Stomach (tissue), 9 donors: Measurements from ENCODE around the gene SLAMF1. TPM values are rescaled to one million over a fixed set of nuclear protein-coding genes. Genes with fewer than 3 reads are reported as not detected.

Experiments
- DNase-seq, 2 donors: peaks; one replicate each; pipeline versions ENCODE4 v3.0.0 to v3.0.0-alpha.2; 2013 to 2019
- H3K27ac ChIP-seq, 5 donors: fragments of 200-600 bp in 4 of 5; sonication (generic) in 4 of 5; one replicate each; pipeline ENCODE4 v1.5.1; 2013 to 2019; ENCODE audit warnings: mild to moderate bottlenecking in 1 of 5, moderate library complexity in 1 of 5
- H3K27me3 ChIP-seq, 3 donors: fragments of 200-600 bp; sonication (generic); one replicate each; pipeline ENCODE4 v1.5.1; 2017 to 2019; ENCODE audit warnings: mixed run types in 1 of 3
- H3K36me3 ChIP-seq, 4 donors: fragments of 200-600 bp; sonication (generic); 1 replicate in 3 of 4; 2 replicates in 1 of 4; pipeline ENCODE4 v1.5.1; 2016 to 2019
- H3K4me1 ChIP-seq, 4 donors: fragments of 200-600 bp; sonication (generic); one replicate each; pipeline ENCODE4 v1.5.1; 2016 to 2019
- H3K4me3 ChIP-seq, 4 donors: fragments of 200-600 bp; sonication (generic) in 3 of 4; one replicate each; pipeline ENCODE4 v1.5.1; 2016 to 2019; ENCODE audit warnings: mild to moderate bottlenecking in 1 of 4
- H3K9me3 ChIP-seq, 4 donors: fragments of 200-600 bp; sonication (generic); one replicate each; pipeline ENCODE4 v1.5.1; 2016 to 2019
- EP300 ChIP-seq: sonication (generic); formaldehyde crosslinking; IDR thresholded peaks from one replicate; pipeline ENCODE4 v1.6.1; 2017; ENCODE audit warnings: antibody characterized with exemption
- POLR2A ChIP-seq, 4 donors: fragments of 450-650 bp; IDR thresholded peaks; one replicate each; pipeline ENCODE4 v1.6.1; 2016; ENCODE audit warnings: antibody characterized with exemption in 4 of 4, control low read depth in 2 of 4, mild to moderate bottlenecking in 1 of 4, moderate library complexity in 1 of 4
- POLR2AphosphoS5 ChIP-seq, 3 donors: sonication (generic); formaldehyde crosslinking; IDR thresholded peaks; one replicate each; pipeline ENCODE4 v1.6.1; 2016; ENCODE audit warnings: antibody characterized with exemption in 3 of 3
- WGBS, 5 donors: extraction: QIAGEN DNeasy Blood & Tissue Kit in 3 of 5; methylation state at CpG; one replicate each; pipeline versions ENCODE4 v1.1.5 to v1.1.7; 2013 to 2018; 5-methylcytosine and 5-hydroxymethylcytosine counted together
- intact Hi-C: fragments of 100-400 bp; cut with DNase I; formaldehyde crosslinking; loops from one replicate; pipeline ENCODE4 v1.15.1; 2023; ENCODE audit warnings: low total_unique reads
- polyA plus RNA-seq, 3 donors: library from polyadenylated mRNA; stranded (reverse); fragments of 200-250 nt; gene quantifications; one replicate each; pipeline ENCODE4 v1.2.3, GENCODE V29; 2013
- total RNA-seq, 5 donors: library from RNA; depleted of rRNA; stranded (reverse); fragments of >200 nt; gene quantifications; one replicate each; pipeline versions ENCODE4 v1.1.0 to v1.2.3, GENCODE V29; 2014 to 2016
- TF ChIP-seq, protein P1 (sequence below), 7 experiments: fragments of 450-650 bp in 4 of 7; fragments of 200-600 bp in 3 of 7; sonication (generic) in 3 of 7; IDR thresholded peaks; one replicate each; pipeline ENCODE4 v1.5.1; 2016 to 2019; ENCODE audit warnings: antibody characterized with exemption in 7 of 7, control low read depth in 2 of 7, mild to moderate bottlenecking in 1 of 7
- donor health status: healthy with polysubstance abuse.
- donor health status: Bipolar disorder and iron deficiency.
- donor health status: healthy.

Gene SLAMF1
- total and polyA plus RNA-seq, 8 donors, result 0.12 to 4.1 (median 0.92) TPM; not detected in 3

GRCh38 chr1:160623862-160624261 lies 23.0 kb downstream of the SLAMF1 start:
- H3K9me3 ChIP-seq, result no peaks in the 10 kb centered on the region
- TF ChIP-seq, protein P1, sequence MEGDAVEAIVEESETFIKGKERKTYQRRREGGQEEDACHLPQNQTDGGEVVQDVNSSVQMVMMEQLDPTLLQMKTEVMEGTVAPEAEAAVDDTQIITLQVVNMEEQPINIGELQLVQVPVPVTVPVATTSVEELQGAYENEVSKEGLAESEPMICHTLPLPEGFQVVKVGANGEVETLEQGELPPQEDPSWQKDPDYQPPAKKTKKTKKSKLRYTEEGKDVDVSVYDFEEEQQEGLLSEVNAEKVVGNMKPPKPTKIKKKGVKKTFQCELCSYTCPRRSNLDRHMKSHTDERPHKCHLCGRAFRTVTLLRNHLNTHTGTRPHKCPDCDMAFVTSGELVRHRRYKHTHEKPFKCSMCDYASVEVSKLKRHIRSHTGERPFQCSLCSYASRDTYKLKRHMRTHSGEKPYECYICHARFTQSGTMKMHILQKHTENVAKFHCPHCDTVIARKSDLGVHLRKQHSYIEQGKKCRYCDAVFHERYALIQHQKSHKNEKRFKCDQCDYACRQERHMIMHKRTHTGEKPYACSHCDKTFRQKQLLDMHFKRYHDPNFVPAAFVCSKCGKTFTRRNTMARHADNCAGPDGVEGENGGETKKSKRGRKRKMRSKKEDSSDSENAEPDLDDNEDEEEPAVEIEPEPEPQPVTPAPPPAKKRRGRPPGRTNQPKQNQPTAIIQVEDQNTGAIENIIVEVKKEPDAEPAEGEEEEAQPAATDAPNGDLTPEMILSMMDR (IDR thresholded peaks at IDR 0.05), result no peak
- TF ChIP-seq POLR2AphosphoS5 (IDR thresholded peaks at IDR 0.05) (no peak), POLR2A (IDR thresholded peaks at IDR 0.05) (no peak), EP300 (no peak)

DNA sequence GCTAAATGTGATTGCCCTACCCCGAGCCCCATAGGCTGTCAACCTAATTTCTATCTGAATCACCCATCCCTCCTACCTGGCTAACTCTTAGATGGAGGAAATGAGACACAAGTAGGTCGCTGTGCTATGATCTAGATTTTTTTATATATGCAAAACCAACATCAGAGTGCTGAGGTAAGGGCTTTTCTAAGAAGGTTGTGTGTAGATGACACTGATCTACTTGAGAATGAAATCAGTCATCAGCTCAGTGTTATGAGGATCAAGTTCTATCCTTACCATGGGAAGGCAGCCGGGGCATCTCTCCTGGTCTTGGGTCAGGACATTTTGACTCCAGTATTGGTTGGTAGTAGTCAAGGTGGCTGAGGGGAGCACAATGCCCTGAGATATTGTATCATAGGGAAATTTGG lies 23.6 kb downstream of the SLAMF1 start:
- no peaks in the 10 kb centered on the region for H3K4me1 ChIP-seq
- intact Hi-C loops, result no loop called here
- H3K36me3 ChIP-seq, result no peaks in the 10 kb centered on the region
- H3K9me3 ChIP-seq, result no peaks in the 10 kb centered on the region
- no peak overlapping the region for H3K27ac ChIP-seq
- 79 to 88% (median 83%) methylated on average over 3 of the region's 3 CpGs for WGBS, 5 donors
- no peak for DNase-seq
- H3K27me3 ChIP-seq, result no peaks in the 10 kb centered on the region
- TF ChIP-seq POLR2AphosphoS5 (IDR thresholded peaks at IDR 0.05) (no peak), EP300 (no peak), POLR2A (IDR thresholded peaks at IDR 0.05) (no peak)
- TF ChIP-seq, protein P1 (IDR thresholded peaks at IDR 0.05), result no peak
- H3K4me3 ChIP-seq, result no peak overlapping the region

More at GRCh38 chr1:160623862-160624261, 23.0 kb downstream of the SLAMF1 start:
- Histone ChIP-seq H3K4me1 (no peaks in the 10 kb centered on the region), H3K36me3 (no peaks in the 10 kb centered on the region), H3K27me3 (no peaks in the 10 kb centered on the region), H3K4me3 (no peak overlapping the region), H3K27ac (no peak overlapping the region)
- intact Hi-C loops, result no loop called here
- no peak for DNase-seq
- WGBS, 5 donors, result 56 to 77% (median 69%) methylated on average over 1 of the region's 1 CpG

DNA sequence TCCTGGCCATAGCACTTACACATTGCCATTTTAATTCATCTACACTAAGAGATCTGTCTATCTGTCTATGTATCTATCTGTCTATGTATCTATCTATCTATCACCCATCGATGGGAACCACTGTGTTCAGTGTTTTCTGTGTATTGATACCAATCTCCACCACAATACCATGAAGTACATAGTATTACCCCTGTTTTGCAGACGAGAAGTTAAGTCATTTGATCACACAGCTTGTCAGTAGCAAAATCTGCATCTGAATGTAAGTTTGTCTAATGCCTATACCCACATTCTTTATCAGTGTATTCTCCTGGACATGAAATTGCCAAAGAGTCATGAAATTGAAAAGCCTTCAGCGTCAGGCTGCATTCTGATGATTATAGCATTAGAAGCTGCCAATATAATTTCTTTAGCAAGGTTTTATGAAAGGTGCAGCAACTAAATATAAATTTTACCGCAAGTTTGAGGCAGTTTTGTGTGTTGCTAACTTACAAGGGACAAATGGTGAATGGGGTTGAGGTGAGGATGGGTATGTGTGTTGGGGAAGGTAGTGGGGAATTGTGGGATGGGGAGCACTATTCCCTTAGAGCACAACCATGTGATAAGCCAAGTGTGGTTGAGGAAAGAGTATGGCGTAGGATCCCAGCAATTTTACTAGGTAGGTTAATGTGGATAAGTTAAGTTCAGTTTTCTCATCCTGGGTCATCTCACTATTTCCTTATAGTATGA lies 24.2 kb downstream of the SLAMF1 start:
- no peaks in the 10 kb centered on the region for H3K9me3 ChIP-seq
- no peak for DNase-seq
- no peak for TF ChIP-seq EP300
- no peak for TF ChIP-seq POLR2AphosphoS5 (IDR thresholded peaks at IDR 0.05)
- TF ChIP-seq, protein P1 (IDR thresholded peaks at IDR 0.05), result no peak
- TF ChIP-seq POLR2A (IDR thresholded peaks at IDR 0.05), result no peak
- H3K36me3 ChIP-seq, result no peaks in the 10 kb centered on the region
- 78 to 87% (median 84%) methylated on average over 5 of the region's 5 CpGs for WGBS, 5 donors
- H3K4me1 ChIP-seq, result no peaks in the 10 kb centered on the region
- H3K27ac ChIP-seq, result no peak overlapping the region
- H3K27me3 ChIP-seq, result no peaks in the 10 kb centered on the region
- no peak overlapping the region for H3K4me3 ChIP-seq
- intact Hi-C loops, result no loop called here

- intact Hi-C loops, result no loop called here
- Histone ChIP-seq H3K36me3 (no peaks in the 10 kb centered on the region), H3K4me3 (no peak overlapping the region), H3K4me1 (no peaks in the 10 kb centered on the region), H3K9me3 (no peaks in the 10 kb centered on the region), H3K27me3 (no peaks in the 10 kb centered on the region), H3K27ac (no peak overlapping the region)
- DNase-seq, result no peak
- 69 to 80% (median 76%) methylated on average over 8 of the region's 8 CpGs for WGBS, 5 donors
- no peak for TF ChIP-seq POLR2A (IDR thresholded peaks at IDR 0.05)
- TF ChIP-seq EP300, result no peak
- no peak for TF ChIP-seq POLR2AphosphoS5 (IDR thresholded peaks at IDR 0.05)
- TF ChIP-seq, protein P1 (IDR thresholded peaks at IDR 0.05), result no peak
Measured at GRCh38 chr1:160621633-160622413, 25.0 kb downstream of the SLAMF1 start.
